ENCODE measurements around the gene EZH2.
A peak's percentile ranks its signal among the peaks of the same experiment; 100 is the strongest.

EZH2 gene

GRCh38 chr7:148821422-148821821 is 62.7 kb downstream of the EZH2 start:
- Mint-ChIP-seq H3K4me3 (no peak overlapping the region), H3K27ac (no peak overlapping the region), H3K27me3 (no peaks in the 10 kb centered on the region), H3K9me3 (no peaks in the 10 kb centered on the region), H3K36me3 (ENCODE audit: low read depth) (peaks cover 70% of the 10 kb centered on the region), H3K4me1 (no peaks in the 10 kb centered on the region)
- no peak for ATAC-seq
- DNase-seq, result no peak

- Mint-ChIP-seq H3K27ac (no peak overlapping the region), H3K4me1 (no peaks in the 10 kb centered on the region), H3K36me3 (ENCODE audit: low read depth) (peaks cover 70% of the 10 kb centered on the region), H3K27me3 (no peaks in the 10 kb centered on the region), H3K9me3 (no peaks in the 10 kb centered on the region), H3K4me3 (no peak overlapping the region)
- DNase-seq (no peak), ATAC-seq (no peak)
These were observed 64.3 kb downstream of the EZH2 start for GRCh38 chr7:148819697-148820360.

GRCh38 chr7:148815612-148816011 is 68.5 kb downstream of the EZH2 start:
- H3K27ac Mint-ChIP-seq, result no peak overlapping the region
- no peaks in the 10 kb centered on the region for H3K27me3 Mint-ChIP-seq
- H3K4me1 Mint-ChIP-seq, result no peaks in the 10 kb centered on the region
- no peak for DNase-seq
- ATAC-seq, result no peak
- no peaks in the 10 kb centered on the region for H3K9me3 Mint-ChIP-seq
- H3K36me3 Mint-ChIP-seq (ENCODE audit: low read depth), result peaks cover 78% of the 10 kb centered on the region
- H3K4me3 Mint-ChIP-seq, result no peak overlapping the region

GRCh38 chr7:148814922-148815559 is 69.0 kb downstream of the EZH2 start:
- Mint-ChIP-seq H3K4me1 (no peaks in the 10 kb centered on the region), H3K9me3 (no peaks in the 10 kb centered on the region), H3K36me3 (ENCODE audit: low read depth) (peaks cover 81% of the 10 kb centered on the region), H3K4me3 (no peak overlapping the region), H3K27ac (no peak overlapping the region), H3K27me3 (no peaks in the 10 kb centered on the region)
- ATAC-seq, result no peak
- DNase-seq, result no peak

GRCh38 chr7:148813890-148814289 is 70.2 kb downstream of the EZH2 start:
- Mint-ChIP-seq H3K9me3 (no peaks in the 10 kb centered on the region), H3K36me3 (ENCODE audit: low read depth) (peaks cover 82% of the 10 kb centered on the region), H3K4me1 (no peaks in the 10 kb centered on the region), H3K27me3 (no peaks in the 10 kb centered on the region), H3K4me3 (no peak overlapping the region), H3K27ac (peak overlapping the region; percentile 10)
- ATAC-seq, result no peak
- no peak for DNase-seq

GRCh38 chr7:148811892-148812291 is 72.2 kb downstream of the EZH2 start:
- Mint-ChIP-seq H3K4me3 (no peak overlapping the region), H3K4me1 (no peaks in the 10 kb centered on the region), H3K27me3 (no peaks in the 10 kb centered on the region), H3K27ac (peak overlapping the region; percentile 6), H3K36me3 (ENCODE audit: low read depth) (peaks cover 72% of the 10 kb centered on the region), H3K9me3 (no peaks in the 10 kb centered on the region)
- no peak for DNase-seq
- no peak for ATAC-seq

GRCh38 chr7:148809856-148810255 is 74.2 kb downstream of the EZH2 start:
- Mint-ChIP-seq H3K36me3 (ENCODE audit: low read depth) (peaks cover 68% of the 10 kb centered on the region), H3K27me3 (no peaks in the 10 kb centered on the region), H3K27ac (peak overlapping the region; percentile 66), H3K4me1 (no peaks in the 10 kb centered on the region), H3K9me3 (no peaks in the 10 kb centered on the region), H3K4me3 (peak overlapping the region; percentile 20)
- no peak for ATAC-seq
- no peak for DNase-seq

GRCh38 chr7:148807436-148807835 is 76.7 kb downstream of the EZH2 start:
- ATAC-seq, result no peak
- H3K27me3 Mint-ChIP-seq, result no peaks in the 10 kb centered on the region
- peaks cover 59% of the 10 kb centered on the region for H3K36me3 Mint-ChIP-seq (ENCODE audit: low read depth)
- DNase-seq, result no peak
- H3K4me1 Mint-ChIP-seq, result no peaks in the 10 kb centered on the region
- H3K27ac Mint-ChIP-seq, result no peak overlapping the region
- no peak overlapping the region for H3K4me3 Mint-ChIP-seq
- H3K9me3 Mint-ChIP-seq, result no peaks in the 10 kb centered on the region

- peak overlapping the region; percentile 68 for H3K27ac Mint-ChIP-seq
- ATAC-seq, result no peak
These were observed 77.9 kb downstream of the EZH2 start for GRCh38 chr7:148806187-148806586.

GRCh38 chr7:148804343-148805235 is 79.5 kb downstream of the EZH2 start:
- H3K4me3 Mint-ChIP-seq, result no peak overlapping the region
- no peak overlapping the region for H3K27ac Mint-ChIP-seq
- H3K4me1 Mint-ChIP-seq, result no peaks in the 10 kb centered on the region
- no peaks in the 10 kb centered on the region for H3K9me3 Mint-ChIP-seq
- H3K27me3 Mint-ChIP-seq, result no peaks in the 10 kb centered on the region
- DNase-seq, result no peak
- no peak for ATAC-seq
- peaks cover 52% of the 10 kb centered on the region for H3K36me3 Mint-ChIP-seq (ENCODE audit: low read depth)

More at GRCh38 chr7:148806187-148806586, 77.9 kb downstream of the EZH2 start:
- Mint-ChIP-seq H3K36me3 (ENCODE audit: low read depth) (peaks cover 52% of the 10 kb centered on the region), H3K4me1 (no peaks in the 10 kb centered on the region), H3K9me3 (no peaks in the 10 kb centered on the region), H3K4me3 (no peak overlapping the region), H3K27me3 (no peaks in the 10 kb centered on the region)
- no peak for DNase-seq

- Mint-ChIP-seq H3K36me3 (ENCODE audit: low read depth) (peaks cover 55% of the 10 kb centered on the region), H3K27me3 (no peaks in the 10 kb centered on the region), H3K4me1 (no peaks in the 10 kb centered on the region), H3K27ac (peak overlapping the region; percentile 32), H3K4me3 (no peak overlapping the region), H3K9me3 (no peaks in the 10 kb centered on the region)
- DNase-seq, result no peak
- no peak for ATAC-seq
These were observed 81.0 kb downstream of the EZH2 start for GRCh38 chr7:148803094-148803493.

GRCh38 chr7:148802101-148802493 is 82.0 kb downstream of the EZH2 start:
- H3K9me3 Mint-ChIP-seq, result no peaks in the 10 kb centered on the region
- H3K4me3 Mint-ChIP-seq, result no peak overlapping the region
- DNase-seq (no peak), ATAC-seq (peak; percentile 22)
- H3K36me3 Mint-ChIP-seq (ENCODE audit: low read depth), result peaks cover 57% of the 10 kb centered on the region
- H3K4me1 Mint-ChIP-seq, result no peaks in the 10 kb centered on the region
- H3K27me3 Mint-ChIP-seq, result no peaks in the 10 kb centered on the region
- H3K27ac Mint-ChIP-seq, result no peak overlapping the region

- H3K27me3 Mint-ChIP-seq, result no peaks in the 10 kb centered on the region
- no peaks in the 10 kb centered on the region for H3K9me3 Mint-ChIP-seq
- H3K36me3 Mint-ChIP-seq (ENCODE audit: low read depth), result peaks cover 56% of the 10 kb centered on the region
- no peak overlapping the region for H3K27ac Mint-ChIP-seq
- ATAC-seq, result no peak
- no peak overlapping the region for H3K4me3 Mint-ChIP-seq
- no peak for DNase-seq
- H3K4me1 Mint-ChIP-seq, result no peaks in the 10 kb centered on the region
These were observed 83.4 kb downstream of the EZH2 start for GRCh38 chr7:148800677-148801076.

- no peak for DNase-seq
- Mint-ChIP-seq H3K27me3 (no peaks in the 10 kb centered on the region), H3K9me3 (no peaks in the 10 kb centered on the region), H3K4me3 (no peak overlapping the region), H3K36me3 (ENCODE audit: low read depth) (peaks cover 55% of the 10 kb centered on the region), H3K27ac (no peak overlapping the region), H3K4me1 (no peaks in the 10 kb centered on the region)
- ATAC-seq, result no peak
These were observed 84.1 kb downstream of the EZH2 start for GRCh38 chr7:148799893-148800555.

Measured in activated naive CD8-positive, alpha-beta T cell treated with anti-CD3 and anti-CD28 coated beads, Interleukin-2, amount 50 U/mL, for 24 hours (primary cell).